Gastrocnemius medialis (tissue), 4 donors: ENCODE results near the gene BIRC7. TPM values are rescaled to one million over a fixed set of nuclear protein-coding genes. Genes with fewer than 3 reads are reported as not detected.

Experiments
- ATAC-seq, 2 donors: fragments of 150-250 bp; one replicate each; pipeline ENCODE4 v1.9.1; 2016
- DNase-seq, 2 donors: peaks; one replicate each; pipeline ENCODE4 v3.0.0-alpha.2; 2019
- H3K27ac ChIP-seq, 4 donors: fragments of 200-600 bp; sonication (generic); 1 replicate in 1 of 4; 2 replicates in 3 of 4; pipeline ENCODE4 v1.5.1; 2016 to 2018; ENCODE audit warnings: mild to moderate bottlenecking in 2 of 4, moderate library complexity in 1 of 4
- H3K27me3 ChIP-seq, 3 donors: fragments of 200-600 bp; sonication (generic) in 2 of 3; 1 replicate in 1 of 3; 2 replicates in 2 of 3; pipeline versions ENCODE4 v1.5.1 to v1.6.0; 2016 to 2019; ENCODE audit warnings: mild to moderate bottlenecking in 1 of 3, moderate library complexity in 1 of 3
- H3K36me3 ChIP-seq, 2 donors: fragments of 200-600 bp; sonication (generic) in 1 of 2; one replicate each; pipeline ENCODE4 v1.5.1; 2017 to 2018
- H3K4me1 ChIP-seq, 2 donors: fragments of 200-600 bp; sonication (generic) in 1 of 2; one replicate each; pipeline ENCODE4 v1.5.1; 2016 to 2017; ENCODE audit warnings: mild to moderate bottlenecking in 2 of 2
- H3K4me3 ChIP-seq, 4 donors: fragments of 200-600 bp; sonication (generic) in 3 of 4; 1 replicate in 1 of 4; 2 replicates in 3 of 4; pipeline ENCODE4 v1.5.1; 2016 to 2019; ENCODE audit warnings: mild to moderate bottlenecking in 2 of 4
- H3K9me3 ChIP-seq, 3 donors: fragments of 200-600 bp; sonication (generic) in 2 of 3; 1 replicate in 1 of 3; 2 replicates in 2 of 3; pipeline ENCODE4 v1.5.1; 2016 to 2019
- POLR2A ChIP-seq, 2 donors: fragments of 450-650 bp; IDR thresholded peaks; one replicate each; pipeline ENCODE4 v1.6.1; 2017; ENCODE audit warnings: antibody characterized with exemption in 2 of 2, mild to moderate bottlenecking in 2 of 2, moderate library complexity in 2 of 2
- in situ Hi-C, 4 donors: fragments of 200-750 bp; cut with MboI; loops; one replicate each; pipeline versions ENCODE4 v1.15.0 to v1.8.0; 2017; ENCODE audit warnings: low sequenced_read_pairs in 4 of 4
- intact Hi-C: fragments of 100-400 bp; cut with DNase I; formaldehyde crosslinking; loops from one replicate; pipeline ENCODE4 v1.15.1; 2023; ENCODE audit warnings: low total_unique reads
- total RNA-seq, 4 donors: library from RNA; depleted of rRNA; stranded (reverse); fragments of >200 nt; gene quantifications; one replicate each; pipeline versions ENCODE4 v1.1.0 to v1.2.3, GENCODE V29; 2016
- TF ChIP-seq, protein P1 (sequence below), 5 experiments: fragments of 450-650 bp in 3 of 5; fragments of 200-600 bp in 2 of 5; sonication (generic) in 2 of 5; IDR thresholded peaks in 4 of 5; conservative IDR thresholded peaks in 1 of 5; 1 replicate in 4 of 5; 2 replicates in 1 of 5; pipeline ENCODE4 v1.5.1; 2016 to 2019; ENCODE audit warnings: antibody characterized with exemption in 5 of 5, mild to moderate bottlenecking in 3 of 5, moderate library complexity in 3 of 5

The BIRC7 gene
- total RNA-seq, 4 donors from 2014 or later, result not detected

DNA sequence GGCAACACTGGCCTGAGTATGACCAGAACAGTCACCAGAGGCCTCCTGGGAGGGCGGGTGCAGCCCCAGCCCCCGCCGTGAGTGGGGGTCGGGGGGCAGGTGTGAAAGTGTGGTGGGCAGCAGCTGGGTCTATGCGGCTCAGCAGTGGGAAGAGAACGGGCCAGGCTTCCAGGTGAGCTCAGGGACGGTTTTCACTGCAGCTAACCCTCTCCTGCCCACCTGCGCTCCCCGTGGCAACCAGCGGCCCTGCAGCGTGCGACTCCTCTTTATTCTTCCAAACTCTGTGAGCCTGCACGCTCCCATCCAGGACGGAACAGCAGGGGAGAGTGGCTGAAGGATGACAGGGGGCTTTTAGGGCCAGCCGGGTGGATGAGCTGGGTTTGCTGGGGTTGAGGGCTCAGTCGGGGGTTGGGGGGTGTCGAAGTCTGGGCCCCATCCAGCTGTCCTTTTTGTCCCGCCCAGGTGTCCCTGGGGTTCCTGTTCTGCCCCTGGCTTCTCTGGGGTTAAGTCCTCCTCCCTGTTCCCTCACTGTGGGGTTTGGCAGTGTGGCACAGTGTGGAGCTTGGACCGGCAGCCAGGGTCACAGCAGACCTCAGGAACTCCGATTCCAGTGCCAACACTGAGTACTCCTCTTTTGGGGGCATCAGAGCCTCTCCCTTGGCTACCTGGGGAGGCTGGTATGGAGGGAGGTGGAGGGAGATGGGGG lies 859 bp upstream of the BIRC7 start:
- TF ChIP-seq POLR2A (IDR thresholded peaks at IDR 0.05), result no peak
- TF ChIP-seq, protein P1, sequence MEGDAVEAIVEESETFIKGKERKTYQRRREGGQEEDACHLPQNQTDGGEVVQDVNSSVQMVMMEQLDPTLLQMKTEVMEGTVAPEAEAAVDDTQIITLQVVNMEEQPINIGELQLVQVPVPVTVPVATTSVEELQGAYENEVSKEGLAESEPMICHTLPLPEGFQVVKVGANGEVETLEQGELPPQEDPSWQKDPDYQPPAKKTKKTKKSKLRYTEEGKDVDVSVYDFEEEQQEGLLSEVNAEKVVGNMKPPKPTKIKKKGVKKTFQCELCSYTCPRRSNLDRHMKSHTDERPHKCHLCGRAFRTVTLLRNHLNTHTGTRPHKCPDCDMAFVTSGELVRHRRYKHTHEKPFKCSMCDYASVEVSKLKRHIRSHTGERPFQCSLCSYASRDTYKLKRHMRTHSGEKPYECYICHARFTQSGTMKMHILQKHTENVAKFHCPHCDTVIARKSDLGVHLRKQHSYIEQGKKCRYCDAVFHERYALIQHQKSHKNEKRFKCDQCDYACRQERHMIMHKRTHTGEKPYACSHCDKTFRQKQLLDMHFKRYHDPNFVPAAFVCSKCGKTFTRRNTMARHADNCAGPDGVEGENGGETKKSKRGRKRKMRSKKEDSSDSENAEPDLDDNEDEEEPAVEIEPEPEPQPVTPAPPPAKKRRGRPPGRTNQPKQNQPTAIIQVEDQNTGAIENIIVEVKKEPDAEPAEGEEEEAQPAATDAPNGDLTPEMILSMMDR (IDR thresholded peaks at IDR 0.05 in 4 of 5, conservative IDR thresholded peaks at IDR 0.05 in 1 of 5), result no peak
- Histone ChIP-seq H3K4me3 (no peak overlapping the region), H3K27ac (no peak overlapping the region), H3K36me3 (no peaks in the 10 kb centered on the region), H3K4me1 (no peaks in the 10 kb centered on the region), H3K27me3 (peaks cover 23 to 39% (median 24%) of the 10 kb centered on the region in 3 donors), H3K9me3 (no peaks in the 10 kb centered on the region)
- in situ Hi-C loops, result no loop called here
- intact Hi-C loops, result no loop called here
- ATAC-seq (no peak), DNase-seq (no peak)

DNA sequence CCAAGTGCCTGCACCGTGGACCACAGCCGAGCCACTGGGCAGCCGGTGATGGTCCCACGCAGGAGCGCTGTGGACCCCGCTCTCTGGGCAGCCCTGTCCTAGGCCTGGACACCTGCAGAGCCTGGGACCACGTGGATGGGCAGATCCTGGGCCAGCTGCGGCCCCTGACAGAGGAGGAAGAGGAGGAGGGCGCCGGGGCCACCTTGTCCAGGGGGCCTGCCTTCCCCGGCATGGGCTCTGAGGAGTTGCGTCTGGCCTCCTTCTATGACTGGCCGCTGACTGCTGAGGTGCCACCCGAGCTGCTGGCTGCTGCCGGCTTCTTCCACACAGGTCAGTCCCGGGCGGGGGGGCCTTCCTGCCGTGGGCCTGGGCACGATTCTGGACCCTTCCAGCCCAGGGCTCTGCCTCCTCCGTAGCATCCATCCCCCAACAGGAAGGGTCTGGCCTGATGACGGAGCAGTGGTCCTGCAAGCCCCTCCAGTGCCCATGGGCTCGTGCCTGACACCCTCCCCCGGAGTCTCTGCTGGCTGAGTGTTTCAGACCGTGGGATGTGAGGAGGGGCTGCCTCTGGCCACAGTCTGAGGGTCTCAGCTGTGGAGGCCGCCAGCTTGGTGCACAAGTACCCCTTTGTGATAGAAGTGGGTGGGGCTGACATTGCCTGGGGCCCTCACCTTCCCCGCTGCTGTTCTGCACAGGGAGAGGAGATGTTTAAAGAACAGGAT lies 572 bp downstream of the BIRC7 start:
- intact Hi-C loops, result no loop called here

DNA sequence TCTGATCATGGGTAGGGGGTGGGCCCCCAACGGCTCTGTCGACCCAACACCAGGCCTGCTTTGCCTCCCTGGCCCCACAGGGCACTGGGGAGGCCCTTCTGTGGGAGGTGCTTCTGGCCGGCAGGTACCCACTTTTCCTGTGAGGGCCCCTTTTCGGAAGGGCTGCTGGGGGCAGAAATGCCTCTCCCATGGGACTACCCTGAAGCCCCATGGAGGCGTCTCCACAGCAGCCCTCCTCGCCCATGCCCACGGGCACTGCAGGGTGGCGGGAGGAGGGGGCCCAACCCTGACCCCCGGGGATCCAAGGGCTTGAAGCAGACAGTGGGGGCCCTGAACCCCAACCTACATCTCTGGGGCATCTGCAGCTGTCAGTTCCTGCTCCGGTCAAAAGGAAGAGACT lies 2.3 kb downstream of the BIRC7 start:
- ATAC-seq (no peak), DNase-seq (no peak)
- intact Hi-C loops, result no loop called here
- Histone ChIP-seq H3K4me1 (no peaks in the 10 kb centered on the region), H3K27me3 (peaks cover 14 to 30% (median 23%) of the 10 kb centered on the region in 3 donors), H3K36me3 (no peaks in the 10 kb centered on the region), H3K27ac (no peak overlapping the region), H3K4me3 (no peak overlapping the region), H3K9me3 (no peaks in the 10 kb centered on the region)
- in situ Hi-C loops, result no loop called here
- TF ChIP-seq POLR2A (IDR thresholded peaks at IDR 0.05), result no peak
- TF ChIP-seq, protein P1 (IDR thresholded peaks at IDR 0.05 in 4 of 5, conservative IDR thresholded peaks at IDR 0.05 in 1 of 5), result no peak

More for the DNA sequence above, 572 bp downstream of the BIRC7 start:
- ATAC-seq (no peak), DNase-seq (no peak)
- in situ Hi-C loops, result no loop called here
- Histone ChIP-seq H3K36me3 (no peaks in the 10 kb centered on the region), H3K27me3 (peaks cover 14 to 31% (median 23%) of the 10 kb centered on the region in 3 donors), H3K4me3 (no peak overlapping the region), H3K27ac (no peak overlapping the region), H3K9me3 (no peaks in the 10 kb centered on the region), H3K4me1 (no peaks in the 10 kb centered on the region)
- no peak for TF ChIP-seq POLR2A (IDR thresholded peaks at IDR 0.05)
- TF ChIP-seq, protein P1 (IDR thresholded peaks at IDR 0.05 in 4 of 5, conservative IDR thresholded peaks at IDR 0.05 in 1 of 5), result no peak

DNA sequence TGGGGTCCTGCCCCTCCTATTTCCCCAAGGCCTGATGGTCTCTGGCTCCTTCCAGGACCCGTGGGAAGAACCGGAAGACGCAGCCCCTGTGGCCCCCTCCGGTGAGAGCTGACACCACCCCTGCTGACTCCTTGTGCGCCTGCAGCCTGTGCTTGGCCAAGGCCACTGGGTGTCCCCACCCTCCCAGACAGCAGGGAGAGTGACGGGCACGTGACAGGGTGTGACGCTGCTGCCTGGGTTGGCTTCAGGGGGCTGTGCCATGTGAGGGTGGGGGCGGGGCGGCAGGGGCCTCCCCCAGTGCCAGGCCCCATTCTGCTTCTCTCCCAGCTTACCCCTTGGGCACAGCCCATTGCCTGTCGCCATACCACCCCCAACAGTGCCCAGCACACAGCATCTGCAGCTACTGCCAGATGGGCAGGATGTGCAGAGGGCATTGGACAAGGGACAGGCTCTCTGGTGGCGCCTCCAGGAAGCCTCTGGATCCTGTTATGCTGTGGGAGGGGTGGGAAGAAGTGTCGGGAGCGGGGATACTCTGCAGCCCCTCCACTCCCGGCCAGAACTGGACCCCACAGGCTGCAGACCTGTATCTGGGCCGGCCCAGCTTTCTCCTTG lies 2.9 kb downstream of the BIRC7 start:
- TF ChIP-seq POLR2A (IDR thresholded peaks at IDR 0.05), result no peak
- TF ChIP-seq, protein P1 (IDR thresholded peaks at IDR 0.05 in 4 of 5, conservative IDR thresholded peaks at IDR 0.05 in 1 of 5), result no peak
- H3K9me3 ChIP-seq, result no peaks in the 10 kb centered on the region
- intact Hi-C loops, result no loop called here
- in situ Hi-C loops, result no loop called here
- no peak overlapping the region for H3K4me3 ChIP-seq
- no peak for ATAC-seq
- no peaks in the 10 kb centered on the region for H3K4me1 ChIP-seq
- peaks cover 14 to 30% (median 19%) of the 10 kb centered on the region in 3 donors for H3K27me3 ChIP-seq
- H3K36me3 ChIP-seq, result no peaks in the 10 kb centered on the region
- H3K27ac ChIP-seq, result no peak overlapping the region
- no peak for DNase-seq
